Right atrium auricular region (tissue), 2 donors: ENCODE measurements around the gene TEX22. TPM values are rescaled to one million over a fixed set of nuclear protein-coding genes. Genes with fewer than 3 reads are reported as not detected.

Experiments used
- DNase-seq: peaks from one replicate; pipeline ENCODE4 v3.0.0-alpha.2; 2019; ENCODE audit warnings: low spot score
- H3K27ac ChIP-seq, 2 donors: fragments of 200-600 bp; sonication (generic); 1 replicate in 1 of 2; 2 replicates in 1 of 2; pipeline ENCODE4 v1.5.1; 2016 to 2019
- H3K27me3 ChIP-seq, 2 donors: fragments of 200-600 bp; sonication (generic); one replicate each; pipeline versions ENCODE4 v1.5.1 to v1.6.0; 2017 to 2019
- H3K36me3 ChIP-seq: fragments of 200-600 bp; sonication (generic); one replicate; pipeline ENCODE4 v1.5.1; 2016
- H3K4me1 ChIP-seq, 2 donors: fragments of 200-600 bp; sonication (generic); one replicate each; pipeline versions ENCODE4 v1.5.1 to v1.6.0; 2017 to 2019
- H3K4me3 ChIP-seq, 2 donors: fragments of 200-600 bp; sonication (generic); 1 replicate in 1 of 2; 2 replicates in 1 of 2; pipeline ENCODE4 v1.5.1; 2017 to 2019; ENCODE audit warnings: mild to moderate bottlenecking in 1 of 2, moderate library complexity in 1 of 2
- H3K9me3 ChIP-seq, 2 donors: fragments of 200-600 bp; sonication (generic); one replicate each; pipeline ENCODE4 v1.5.1; 2019
- total RNA-seq, 2 donors: library from RNA; depleted of rRNA; stranded (reverse); fragments of >200 nt; gene quantifications; one replicate each; pipeline ENCODE4 v1.1.0, GENCODE V29; 2016
- TF ChIP-seq, protein P1 (sequence below), 2 donors: fragments of 200-600 bp; sonication (generic); IDR thresholded peaks; one replicate each; pipeline ENCODE4 v1.5.1; 2019; ENCODE audit warnings: antibody characterized with exemption in 2 of 2

Gene TEX22
- total RNA-seq, 2 donors from 2014 or later, result 0.16 TPM; not detected in 1

- DNase-seq, result no peak
- peaks cover 0 to 53% of the 10 kb centered on the region in 2 donors for H3K4me1 ChIP-seq
- no peaks in the 10 kb centered on the region for H3K27me3 ChIP-seq
These were observed 19.4 kb downstream of the TEX22 start for GRCh38 chr14:105417690-105418121.

GRCh38 chr14:105418269-105419194 lies 20.2 kb downstream of the TEX22 start:
- H3K36me3 ChIP-seq, result no peaks in the 10 kb centered on the region
- TF ChIP-seq, protein P1, sequence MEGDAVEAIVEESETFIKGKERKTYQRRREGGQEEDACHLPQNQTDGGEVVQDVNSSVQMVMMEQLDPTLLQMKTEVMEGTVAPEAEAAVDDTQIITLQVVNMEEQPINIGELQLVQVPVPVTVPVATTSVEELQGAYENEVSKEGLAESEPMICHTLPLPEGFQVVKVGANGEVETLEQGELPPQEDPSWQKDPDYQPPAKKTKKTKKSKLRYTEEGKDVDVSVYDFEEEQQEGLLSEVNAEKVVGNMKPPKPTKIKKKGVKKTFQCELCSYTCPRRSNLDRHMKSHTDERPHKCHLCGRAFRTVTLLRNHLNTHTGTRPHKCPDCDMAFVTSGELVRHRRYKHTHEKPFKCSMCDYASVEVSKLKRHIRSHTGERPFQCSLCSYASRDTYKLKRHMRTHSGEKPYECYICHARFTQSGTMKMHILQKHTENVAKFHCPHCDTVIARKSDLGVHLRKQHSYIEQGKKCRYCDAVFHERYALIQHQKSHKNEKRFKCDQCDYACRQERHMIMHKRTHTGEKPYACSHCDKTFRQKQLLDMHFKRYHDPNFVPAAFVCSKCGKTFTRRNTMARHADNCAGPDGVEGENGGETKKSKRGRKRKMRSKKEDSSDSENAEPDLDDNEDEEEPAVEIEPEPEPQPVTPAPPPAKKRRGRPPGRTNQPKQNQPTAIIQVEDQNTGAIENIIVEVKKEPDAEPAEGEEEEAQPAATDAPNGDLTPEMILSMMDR (IDR thresholded peaks at IDR 0.05), result no peak
- H3K4me1 ChIP-seq, result peaks cover 0 to 61% of the 10 kb centered on the region in 2 donors
- no peaks in the 10 kb centered on the region for H3K27me3 ChIP-seq
- no peaks in the 10 kb centered on the region for H3K9me3 ChIP-seq
- H3K27ac ChIP-seq, result peak overlapping the region in 1 of 2 donors; percentile 72
- H3K4me3 ChIP-seq, result peak overlapping the region in 1 of 2 donors; percentile 62
- no peak for DNase-seq

More at GRCh38 chr14:105417690-105418121, 19.4 kb downstream of the TEX22 start:
- TF ChIP-seq, protein P1 (IDR thresholded peaks at IDR 0.05), result no peak
- H3K36me3 ChIP-seq, result no peaks in the 10 kb centered on the region
- no peak overlapping the region for H3K4me3 ChIP-seq
- H3K9me3 ChIP-seq, result no peaks in the 10 kb centered on the region
- no peak overlapping the region for H3K27ac ChIP-seq

- peak within 1 kb of the TSS; percentile 74 to 82 for H3K27ac ChIP-seq
- H3K36me3 ChIP-seq, result no peaks in the 10 kb centered on the region
- no peak for DNase-seq
- TF ChIP-seq, protein P1 (IDR thresholded peaks at IDR 0.05), result no peak
- H3K4me1 ChIP-seq, result peaks cover 0 to 58% of the 10 kb centered on the region in 2 donors
- H3K4me3 ChIP-seq, result peak within 1 kb of the TSS; percentile 62 to 69
- H3K9me3 ChIP-seq, result no peaks in the 10 kb centered on the region
- no peaks in the 10 kb centered on the region for H3K27me3 ChIP-seq
These were observed 21.1 kb downstream of the TEX22 start, which contains the start of gene MTA1 for GRCh38 chr14:105419195-105420091. Gene MTA1, plus strand, starts transcription at chr14:105419827. Its CDS starts 209 bp downstream, at chr14:105420036.

GRCh38 chr14:105420101-105420973 lies 22.0 kb downstream of the TEX22 start:
- no peaks in the 10 kb centered on the region for H3K9me3 ChIP-seq
- TF ChIP-seq, protein P1 (IDR thresholded peaks at IDR 0.05), result no peak
- no peaks in the 10 kb centered on the region for H3K36me3 ChIP-seq
- no peak for DNase-seq
- H3K27me3 ChIP-seq, result no peaks in the 10 kb centered on the region
- H3K27ac ChIP-seq, result peak overlapping the region; percentile 74 to 78
- H3K4me3 ChIP-seq, result peak overlapping the region; percentile 62 to 69
- H3K4me1 ChIP-seq, result peaks cover 0 to 52% of the 10 kb centered on the region in 2 donors
